ENCODE measurements around the gene ITGB2.

DNA sequence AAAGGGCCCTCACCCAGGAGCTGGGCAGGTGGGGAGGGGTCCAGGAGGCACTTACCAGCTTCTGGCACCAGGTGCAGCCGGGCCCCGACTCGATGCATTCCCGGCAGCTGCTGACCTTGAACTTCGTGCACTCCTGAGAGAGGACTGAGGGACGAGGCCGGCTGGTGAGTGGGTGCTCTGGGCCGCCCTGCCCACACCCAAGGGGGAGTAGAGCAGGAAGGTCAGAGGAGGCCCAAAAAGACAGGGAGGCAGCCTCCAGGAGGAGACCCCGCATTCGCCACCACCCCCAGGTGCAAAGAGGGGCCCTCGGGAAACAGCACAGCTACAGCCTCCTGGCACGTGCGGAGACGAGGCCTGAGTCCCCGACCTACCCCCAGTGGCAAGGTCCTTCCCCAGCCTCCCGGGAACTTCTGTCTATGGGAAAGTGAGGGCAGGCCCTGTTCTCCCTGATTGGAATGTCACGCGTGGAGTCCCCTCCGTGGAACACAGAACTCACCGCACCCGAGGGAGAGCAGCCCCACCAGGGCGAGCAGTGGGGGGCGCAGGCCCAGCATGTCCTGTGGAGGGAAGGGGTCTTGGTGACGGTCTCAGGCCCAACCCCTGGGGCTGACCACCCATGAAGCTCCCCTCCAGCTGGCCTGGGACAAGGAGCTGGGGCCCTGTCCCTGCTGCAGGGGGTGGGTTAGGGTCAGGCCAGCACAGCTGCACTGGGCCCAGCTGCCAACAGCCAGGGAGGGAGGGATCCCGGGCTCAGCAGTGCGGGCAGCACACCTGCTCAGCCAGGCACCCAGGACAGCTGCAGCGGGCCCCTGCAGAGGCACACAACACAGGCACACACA lies 10.3 kb downstream of the ITGB2 start:
- TF ChIP-seq SIN3A (IDR thresholded peaks at IDR 0.05; ENCODE audit: borderline replicate concordance, insufficient read depth, low read length) = no peak
- TF ChIP-seq TAF1 (IDR thresholded peaks at IDR 0.05; ENCODE audit: borderline replicate concordance, insufficient read depth, low read length) = no peak
- TF ChIP-seq POLR2AphosphoS5 (IDR thresholded peaks at IDR 0.05; ENCODE audit: low read depth, low read length) = no peak

Data from PFSK-1 (cell line).